ENCODE results near the gene CNEP1R1. TPM values are rescaled to one million over a fixed set of nuclear protein-coding genes. Genes with fewer than 3 reads are reported as not detected.
A peak's percentile ranks its signal among the peaks of the same experiment; 100 is the strongest.

The CNEP1R1 gene, protein sequence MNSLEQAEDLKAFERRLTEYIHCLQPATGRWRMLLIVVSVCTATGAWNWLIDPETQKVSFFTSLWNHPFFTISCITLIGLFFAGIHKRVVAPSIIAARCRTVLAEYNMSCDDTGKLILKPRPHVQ
- total RNA-seq: 22.3 and 23.0 TPM in 2 replicates

DNA sequence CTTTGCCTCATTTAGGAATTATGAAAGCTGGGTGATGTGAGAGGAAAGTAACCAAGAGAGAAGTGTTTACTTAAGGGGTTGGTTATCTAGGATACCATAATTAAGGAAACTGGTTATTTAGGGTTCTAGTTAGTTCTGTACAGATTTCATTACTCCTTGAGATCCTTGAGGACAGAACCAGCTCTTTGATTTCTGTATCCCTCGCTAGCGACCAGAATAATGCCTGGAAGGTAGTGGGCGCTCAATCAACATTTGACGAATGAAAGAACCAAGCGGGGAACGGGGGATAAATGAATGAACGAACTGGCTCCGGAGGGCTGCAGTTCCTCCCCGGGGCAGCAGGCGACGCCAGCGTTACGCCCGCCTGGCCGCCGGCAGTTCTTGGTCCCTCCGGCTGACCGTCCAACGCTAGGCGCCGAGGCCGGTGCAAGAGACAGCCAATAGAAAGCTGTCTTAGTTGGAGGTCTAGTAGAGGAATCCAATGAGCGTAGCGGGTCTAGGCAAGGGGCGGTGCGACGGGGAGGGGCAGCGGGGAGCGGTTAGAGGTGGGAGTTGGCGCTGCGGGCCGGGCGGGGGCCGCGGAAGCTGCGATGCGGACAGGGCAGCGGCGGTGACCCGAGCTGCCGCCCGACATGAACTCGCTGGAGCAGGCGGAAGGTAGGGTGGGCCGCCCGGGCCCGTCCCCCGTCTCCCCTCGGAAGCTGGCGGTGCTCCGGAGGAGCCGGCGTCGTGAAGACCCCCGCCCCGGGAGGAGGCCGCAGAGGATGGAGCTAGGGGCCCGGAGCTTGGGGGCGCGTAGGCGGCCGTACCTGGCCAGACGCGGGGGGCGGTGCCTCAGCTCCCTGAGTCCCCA, at the start of gene CNEP1R1:
TSS of gene CNEP1R1 (plus strand) at position 542 of the 853 bp plus-strand sequence. CDS start at position 633, 91 bp downstream.
- Mint-ChIP-seq H3K4me1 (peaks cover 17% of the 10 kb centered on the region), H3K4me3 (peak within 1 kb of the TSS; percentile 97), H3K36me3 (ENCODE audit: low read depth) (peaks cover 5% of the 10 kb centered on the region), H3K27ac (peak within 1 kb of the TSS; percentile 88), H3K9me3 (no peaks in the 10 kb centered on the region), H3K27me3 (peaks cover 11% of the 10 kb centered on the region)
- peak; percentile 98 for DNase-seq
- intact Hi-C loops (cut with micrococcal nuclease): loop anchor here (1.0 to 5.0 kb wide), 6 partner anchors 41 to 781 kb away; partner anchors contain the start of genes BRD7 and TENT4B

DNA sequence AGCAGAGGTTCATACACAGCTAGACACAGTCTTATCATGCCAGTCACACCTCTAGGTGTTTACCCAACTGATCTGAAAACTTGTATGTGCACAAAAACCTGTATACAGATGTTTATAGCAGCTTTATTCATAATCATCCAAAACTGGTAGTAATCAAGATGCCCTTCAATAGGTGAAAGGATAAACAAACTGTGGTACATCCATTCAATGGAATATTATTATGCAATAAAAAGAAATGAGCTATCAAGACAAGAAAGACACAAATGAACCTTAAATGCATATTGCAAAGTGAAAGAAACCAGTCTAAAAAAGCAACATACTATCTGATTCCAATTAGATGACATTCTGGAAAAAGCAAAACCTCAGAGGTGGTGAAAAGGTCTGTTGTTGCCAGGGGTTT, 47.6 kb upstream of the CNEP1R1 start:
- peaks cover 5% of the 10 kb centered on the region for H3K9me3 Mint-ChIP-seq
- no peak overlapping the region for H3K4me3 Mint-ChIP-seq
- H3K4me1 Mint-ChIP-seq: no peaks in the 10 kb centered on the region
- DNase-seq: no peak
- intact Hi-C loops (cut with micrococcal nuclease): no loop called here
- no peaks in the 10 kb centered on the region for H3K36me3 Mint-ChIP-seq (ENCODE audit: low read depth)
- no peak overlapping the region for H3K27ac Mint-ChIP-seq
- H3K27me3 Mint-ChIP-seq: peaks cover 8% of the 10 kb centered on the region

DNA sequence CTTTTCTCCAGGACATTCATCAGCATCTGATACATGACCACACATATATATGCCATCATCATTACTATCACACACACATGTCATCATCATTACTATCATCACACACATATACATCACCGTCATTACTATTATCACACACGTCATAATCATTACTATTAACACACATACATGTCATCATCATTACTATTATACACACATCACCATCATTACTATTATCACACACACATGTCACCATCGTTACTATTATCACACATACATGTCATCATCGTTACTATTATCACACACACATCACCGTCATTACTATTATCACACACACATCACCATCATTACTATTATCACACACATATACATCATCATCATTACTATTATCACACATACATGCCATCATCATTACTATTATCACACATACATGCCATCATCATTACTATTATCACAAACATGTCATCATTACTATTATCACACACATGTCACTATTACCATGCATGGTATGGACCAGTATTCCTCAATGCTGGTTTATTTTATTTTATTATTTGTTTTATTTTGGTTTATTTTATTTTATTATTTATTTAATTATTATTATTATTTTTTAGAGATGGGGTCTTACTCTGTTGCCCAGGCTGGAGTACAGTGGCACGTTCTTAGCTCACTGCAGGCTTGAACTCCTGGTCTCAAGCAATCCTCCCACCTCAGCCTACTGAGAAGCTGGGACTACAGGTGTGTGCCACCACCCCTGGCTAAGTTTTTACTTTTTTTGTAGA, 46.3 kb upstream of the CNEP1R1 start:
- H3K27ac Mint-ChIP-seq: no peak overlapping the region
- H3K4me3 Mint-ChIP-seq: no peak overlapping the region
- H3K36me3 Mint-ChIP-seq (ENCODE audit: low read depth): no peaks in the 10 kb centered on the region
- H3K27me3 Mint-ChIP-seq: peaks cover 5% of the 10 kb centered on the region
- H3K9me3 Mint-ChIP-seq: peaks cover 5% of the 10 kb centered on the region
- H3K4me1 Mint-ChIP-seq: no peaks in the 10 kb centered on the region
- DNase-seq: no peak
- intact Hi-C loops (cut with micrococcal nuclease): no loop called here

DNA sequence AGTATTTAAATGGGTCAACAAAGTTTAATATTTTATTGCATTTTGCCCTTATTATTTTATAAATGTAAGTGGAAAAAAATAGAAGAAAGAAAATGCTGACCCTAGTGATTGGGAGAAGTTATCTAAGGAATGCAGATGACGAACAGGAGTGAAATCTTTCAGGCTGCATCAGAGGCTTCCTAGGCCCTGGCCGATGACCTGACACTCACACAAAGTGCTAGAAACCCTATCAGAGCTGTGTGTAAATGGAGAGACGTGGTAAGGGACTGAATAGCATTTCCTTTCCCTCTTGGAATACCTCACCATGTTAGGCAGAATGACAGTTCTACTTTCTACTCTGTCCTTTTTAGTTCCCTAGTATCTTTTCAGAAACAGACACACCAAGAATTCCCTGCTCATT, 44.9 kb upstream of the CNEP1R1 start:
- DNase-seq: no peak
- H3K9me3 Mint-ChIP-seq: peaks cover 5% of the 10 kb centered on the region
- no peak overlapping the region for H3K4me3 Mint-ChIP-seq
- intact Hi-C loops (cut with micrococcal nuclease): no loop called here
- no peaks in the 10 kb centered on the region for H3K4me1 Mint-ChIP-seq
- peaks cover 5% of the 10 kb centered on the region for H3K27me3 Mint-ChIP-seq
- no peak overlapping the region for H3K27ac Mint-ChIP-seq
- H3K36me3 Mint-ChIP-seq (ENCODE audit: low read depth): no peaks in the 10 kb centered on the region

DNA sequence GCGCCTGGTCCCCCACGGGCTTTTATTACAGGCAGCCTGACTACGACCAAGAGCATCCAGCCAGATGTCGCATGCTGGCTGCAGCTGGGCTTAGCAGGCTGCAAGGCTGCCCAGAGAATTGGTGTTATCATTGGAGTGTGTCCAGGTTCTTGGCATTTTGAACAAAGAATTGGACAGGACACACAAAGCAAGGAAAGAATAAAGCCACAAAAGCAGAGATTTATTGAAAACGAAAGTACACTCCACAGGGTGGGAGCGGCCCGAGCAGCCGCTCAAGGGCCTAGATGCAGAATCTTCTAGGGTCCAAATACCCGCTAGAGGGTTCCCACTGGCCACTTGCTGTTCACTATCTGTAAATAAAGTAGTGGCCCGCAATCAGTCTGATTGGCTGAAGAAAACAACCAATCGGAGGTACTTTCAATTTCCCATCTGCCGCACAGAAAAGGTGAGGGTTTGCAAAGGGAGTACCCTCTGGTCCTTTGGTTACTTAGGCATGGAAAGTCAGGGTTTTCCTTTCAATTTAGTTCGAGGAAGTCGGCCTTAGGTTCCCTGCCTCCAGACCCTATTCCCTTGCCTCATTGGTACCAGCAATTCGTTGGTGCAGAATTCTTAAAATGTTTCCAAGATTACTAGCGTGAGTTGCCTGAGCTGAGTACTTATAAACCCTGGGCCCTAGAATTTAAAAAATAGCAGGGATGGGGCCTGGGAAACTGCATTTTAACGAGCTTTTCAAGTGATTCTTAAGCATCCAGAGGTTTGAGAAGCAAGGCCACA, 38.5 kb upstream of the CNEP1R1 start:
- Mint-ChIP-seq H3K4me3 (no peak overlapping the region), H3K4me1 (peaks cover 9% of the 10 kb centered on the region)

DNA sequence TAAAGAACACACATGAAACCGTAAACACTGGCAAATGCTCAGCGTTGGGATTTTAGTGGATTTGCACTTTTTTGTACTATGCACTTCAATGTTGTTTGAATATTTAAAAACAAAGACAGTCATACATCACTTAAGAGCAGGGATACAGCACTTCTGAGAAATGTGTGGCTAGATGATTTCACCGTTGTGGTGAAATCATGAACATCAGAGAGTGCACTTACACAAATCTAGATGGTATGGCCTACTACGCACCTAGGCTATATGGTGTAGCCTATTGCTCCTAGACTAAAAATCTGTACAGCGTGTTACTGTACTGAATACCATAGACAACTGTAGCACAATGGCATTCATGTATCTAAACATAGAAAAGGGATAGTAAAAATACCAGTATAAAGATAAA, 37.6 kb upstream of the CNEP1R1 start:
- H3K4me3 Mint-ChIP-seq: no peak overlapping the region
- H3K4me1 Mint-ChIP-seq: peaks cover 9% of the 10 kb centered on the region
- DNase-seq: no peak
- no peaks in the 10 kb centered on the region for H3K36me3 Mint-ChIP-seq (ENCODE audit: low read depth)
- peaks cover 4% of the 10 kb centered on the region for H3K9me3 Mint-ChIP-seq
- no peak overlapping the region for H3K27ac Mint-ChIP-seq
- no peaks in the 10 kb centered on the region for H3K27me3 Mint-ChIP-seq
- intact Hi-C loops (cut with micrococcal nuclease): no loop called here

More for the DNA sequence above, 38.5 kb upstream of the CNEP1R1 start:
- Mint-ChIP-seq H3K36me3 (ENCODE audit: low read depth) (no peaks in the 10 kb centered on the region), H3K27ac (no peak overlapping the region), H3K27me3 (peaks cover 3% of the 10 kb centered on the region), H3K9me3 (peaks cover 4% of the 10 kb centered on the region)
- intact Hi-C loops (cut with micrococcal nuclease): no loop called here
- DNase-seq: no peak

DNA sequence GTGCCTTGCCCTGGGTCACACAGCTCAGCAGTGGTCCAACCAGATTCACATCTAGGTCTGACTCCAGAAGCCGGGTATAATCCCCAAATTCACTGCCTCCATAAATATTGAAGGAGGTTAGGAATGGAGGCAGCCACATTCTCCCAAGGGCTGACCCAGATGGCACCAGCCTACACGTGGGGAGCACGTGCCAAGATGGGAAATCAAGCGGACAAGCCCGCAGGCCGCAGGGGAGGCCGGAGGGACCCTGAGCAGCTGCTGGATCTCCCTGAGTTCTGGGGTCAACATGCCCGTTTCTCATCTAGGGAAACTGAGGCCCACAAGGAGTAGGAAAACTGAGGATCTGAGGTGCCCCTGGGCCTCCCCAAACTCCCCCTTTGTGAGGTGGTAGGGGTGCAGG, 32.2 kb upstream of the CNEP1R1 start:
- Mint-ChIP-seq H3K4me1 (peaks cover 11% of the 10 kb centered on the region), H3K9me3 (peaks cover 4% of the 10 kb centered on the region), H3K27me3 (no peaks in the 10 kb centered on the region), H3K27ac (no peak overlapping the region), H3K4me3 (no peak overlapping the region), H3K36me3 (ENCODE audit: low read depth) (no peaks in the 10 kb centered on the region)
- intact Hi-C loops (cut with micrococcal nuclease): no loop called here
- DNase-seq: no peak

DNA sequence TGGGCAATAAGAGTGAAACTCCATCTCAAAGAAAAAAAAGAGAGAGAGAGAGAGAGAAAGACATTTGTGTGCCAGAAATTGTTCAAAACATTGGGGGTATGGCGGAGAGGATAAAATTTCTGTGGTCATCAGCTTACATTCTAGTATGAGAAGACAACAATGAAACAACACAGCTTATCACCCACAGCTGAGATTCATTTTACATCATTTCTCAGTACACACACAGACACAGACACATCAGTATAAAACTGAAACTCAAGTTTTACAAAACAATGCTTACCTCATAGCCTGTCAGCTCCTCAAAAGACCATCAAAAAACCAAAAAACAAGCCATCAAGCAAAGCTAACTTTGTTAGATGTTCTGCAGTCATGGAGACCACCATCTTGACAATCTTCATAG, 31.4 kb upstream of the CNEP1R1 start:
- Mint-ChIP-seq H3K27me3 (no peaks in the 10 kb centered on the region), H3K4me3 (no peak overlapping the region), H3K4me1 (peaks cover 8% of the 10 kb centered on the region), H3K36me3 (ENCODE audit: low read depth) (no peaks in the 10 kb centered on the region), H3K27ac (no peak overlapping the region), H3K9me3 (peaks cover 4% of the 10 kb centered on the region)
- intact Hi-C loops (cut with micrococcal nuclease): no loop called here
- no peak for DNase-seq

DNA sequence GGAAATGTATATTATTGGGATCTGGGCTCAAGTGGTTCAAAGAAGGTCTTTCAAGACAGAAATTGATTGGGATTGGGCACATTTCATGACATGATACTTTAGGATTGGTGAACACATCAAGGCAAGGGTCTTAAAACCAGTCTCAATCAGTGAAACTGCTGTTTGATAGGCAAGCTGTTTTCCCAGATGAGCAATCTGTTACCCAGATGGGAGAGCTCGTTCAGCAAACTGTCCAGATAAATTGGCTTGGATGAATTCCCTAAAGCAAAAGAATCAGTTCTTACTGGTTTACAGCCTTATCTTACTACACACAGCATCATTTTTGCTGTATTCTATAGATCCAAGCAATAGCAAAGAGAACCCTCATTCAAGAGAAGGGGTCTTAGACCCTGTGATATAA, 31.0 kb upstream of the CNEP1R1 start:
- intact Hi-C loops (cut with micrococcal nuclease): no loop called here
- Mint-ChIP-seq H3K9me3 (peaks cover 1% of the 10 kb centered on the region), H3K36me3 (ENCODE audit: low read depth) (no peaks in the 10 kb centered on the region), H3K4me1 (peaks cover 5% of the 10 kb centered on the region), H3K27me3 (no peaks in the 10 kb centered on the region), H3K4me3 (no peak overlapping the region), H3K27ac (no peak overlapping the region)
- no peak for DNase-seq

DNA sequence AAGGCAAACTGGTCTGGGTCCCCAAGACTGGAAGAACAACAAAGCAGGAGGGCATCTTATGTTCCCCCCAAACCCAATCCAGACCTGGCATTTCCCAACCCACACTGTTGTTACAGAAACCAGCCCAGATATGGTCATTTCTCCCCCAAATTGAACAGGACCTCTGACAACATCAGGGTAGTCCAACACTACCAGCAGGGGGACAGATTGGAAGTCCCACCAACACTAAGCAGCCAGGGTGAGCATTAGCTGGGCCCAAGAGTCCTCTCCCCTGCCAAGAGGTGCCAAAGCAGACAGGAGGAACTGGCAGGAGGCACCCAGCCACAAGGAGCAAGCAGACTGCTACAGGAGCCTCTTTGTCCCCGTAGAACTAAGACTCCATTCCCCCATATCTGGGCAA, 29.3 kb upstream of the CNEP1R1 start:
- no peaks in the 10 kb centered on the region for H3K36me3 Mint-ChIP-seq (ENCODE audit: low read depth)
- H3K27ac Mint-ChIP-seq: no peak overlapping the region
- H3K4me3 Mint-ChIP-seq: no peak overlapping the region
- H3K9me3 Mint-ChIP-seq: no peaks in the 10 kb centered on the region
- intact Hi-C loops (cut with micrococcal nuclease): no loop called here
- peaks cover 3% of the 10 kb centered on the region for H3K27me3 Mint-ChIP-seq
- no peak for DNase-seq
- peaks cover 4% of the 10 kb centered on the region for H3K4me1 Mint-ChIP-seq

DNA sequence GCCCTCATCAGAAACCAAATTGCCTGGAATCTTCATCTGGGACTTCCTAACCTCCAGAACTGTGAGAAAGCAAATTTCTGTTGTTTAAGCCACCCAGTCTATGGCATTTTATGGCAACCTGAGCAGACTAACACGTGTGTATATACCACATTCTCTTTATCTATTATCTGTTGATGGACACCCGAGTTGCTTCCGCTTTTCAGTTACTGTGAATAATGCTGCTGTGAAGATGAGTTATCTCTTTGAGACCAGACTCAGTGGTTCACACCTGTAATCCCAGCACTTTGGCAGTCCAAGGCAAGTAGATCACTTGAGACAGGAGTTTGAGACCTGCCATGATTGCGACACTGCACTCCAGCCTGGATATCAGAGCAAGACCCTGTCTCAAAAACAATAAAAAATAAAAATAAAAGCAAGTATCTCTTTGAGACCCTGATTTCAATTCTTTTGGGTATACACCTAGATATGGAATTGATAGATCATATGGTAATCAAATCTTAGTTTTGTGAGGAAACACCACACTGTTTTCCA, 27.2 kb upstream of the CNEP1R1 start:
- DNase-seq: no peak

DNA sequence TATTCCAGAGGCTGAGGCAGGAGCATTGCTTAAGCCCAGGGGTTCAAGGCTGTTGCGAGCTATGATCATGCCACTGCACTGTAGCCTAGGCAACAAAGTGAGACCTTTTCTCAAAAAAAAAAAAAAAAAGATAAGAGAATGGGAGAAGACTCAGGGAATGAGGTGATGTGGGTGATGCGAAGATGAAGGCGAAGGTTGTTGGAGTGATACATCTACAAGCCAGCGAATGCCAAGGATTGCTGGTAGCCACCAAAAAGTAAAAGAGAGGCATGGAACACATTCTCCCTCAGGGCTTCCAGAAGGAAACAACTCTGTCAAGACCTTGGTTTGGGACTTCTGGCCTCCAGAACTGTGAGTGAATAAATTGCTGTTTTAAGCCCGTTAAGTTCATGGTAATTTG, 26.0 kb upstream of the CNEP1R1 start:
- no peak overlapping the region for H3K27ac Mint-ChIP-seq
- no peaks in the 10 kb centered on the region for H3K36me3 Mint-ChIP-seq (ENCODE audit: low read depth)
- peaks cover 6% of the 10 kb centered on the region for H3K9me3 Mint-ChIP-seq
- no peak for DNase-seq
- no peaks in the 10 kb centered on the region for H3K4me1 Mint-ChIP-seq
- intact Hi-C loops (cut with micrococcal nuclease): no loop called here
- H3K4me3 Mint-ChIP-seq: no peak overlapping the region
- peaks cover 10% of the 10 kb centered on the region for H3K27me3 Mint-ChIP-seq

More for the DNA sequence above, 27.2 kb upstream of the CNEP1R1 start:
- no peak overlapping the region for H3K4me3 Mint-ChIP-seq
- peaks cover 5% of the 10 kb centered on the region for H3K27me3 Mint-ChIP-seq
- intact Hi-C loops (cut with micrococcal nuclease): no loop called here
- H3K27ac Mint-ChIP-seq: no peak overlapping the region
- H3K9me3 Mint-ChIP-seq: peaks cover 4% of the 10 kb centered on the region
- H3K36me3 Mint-ChIP-seq (ENCODE audit: low read depth): no peaks in the 10 kb centered on the region
- peaks cover 4% of the 10 kb centered on the region for H3K4me1 Mint-ChIP-seq

DNA sequence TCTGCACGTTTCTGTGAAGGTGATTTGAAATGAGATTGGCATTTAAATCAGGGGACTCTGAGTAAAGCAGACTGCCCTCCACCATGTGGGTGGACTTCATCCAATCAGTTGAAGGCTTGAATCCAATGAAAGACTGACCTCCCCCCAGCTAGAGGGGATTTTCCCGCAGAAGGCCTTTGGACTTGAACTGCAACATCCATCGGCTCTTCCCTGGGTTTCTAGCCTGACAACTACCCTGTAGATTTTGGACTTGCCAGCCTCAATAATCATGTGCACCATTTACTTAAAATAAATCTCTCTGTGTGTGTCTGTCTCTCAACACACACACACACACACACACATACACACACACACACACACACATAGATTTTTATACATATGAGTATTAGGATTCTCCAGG, 23.9 kb upstream of the CNEP1R1 start:
- Mint-ChIP-seq H3K4me3 (no peak overlapping the region), H3K27me3 (peaks cover 16% of the 10 kb centered on the region), H3K4me1 (no peaks in the 10 kb centered on the region), H3K36me3 (ENCODE audit: low read depth) (no peaks in the 10 kb centered on the region), H3K27ac (no peak overlapping the region), H3K9me3 (peaks cover 6% of the 10 kb centered on the region)
- intact Hi-C loops (cut with micrococcal nuclease): no loop called here
- DNase-seq: no peak

Data from activated CD4-positive, alpha-beta T cell treated with anti-CD3 and anti-CD28 coated beads, Interleukin-2, amount 10 ng/mL, durations not matched to agents 24 days and 14 days (primary cell).